ENCODE data around the gene TNNI3K. TPM values are rescaled to one million over a fixed set of nuclear protein-coding genes. Genes with fewer than 3 reads are reported as not detected.

Gene TNNI3K
- total RNA-seq, 6 donors from 2014 or later: 0.72 to 2.8 (median 2.1) TPM; not detected in 1

DNA sequence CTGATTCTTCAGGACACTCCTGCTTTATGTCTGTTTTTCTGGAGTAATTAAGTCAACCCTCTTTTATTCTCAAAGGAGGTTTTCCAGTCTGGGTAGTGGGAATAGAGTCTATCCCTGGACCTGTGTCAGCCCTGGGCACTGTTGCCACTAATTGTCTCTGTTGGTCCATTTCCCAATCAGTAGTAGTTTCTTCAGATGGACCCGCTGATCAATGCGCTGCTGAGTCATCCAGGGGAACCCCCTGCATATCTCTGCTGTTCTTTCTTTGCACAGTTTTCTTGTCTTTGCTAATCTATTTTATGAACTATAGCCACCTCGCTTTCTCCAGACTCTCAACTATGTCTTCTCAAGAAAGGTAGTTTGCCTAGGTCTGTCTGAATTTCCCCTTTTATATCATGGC, 82.5 kb downstream of the TNNI3K start:
- H3K4me1 ChIP-seq: no peaks in the 10 kb centered on the region
- no peak for DNase-seq
- no peak for ATAC-seq (ENCODE audit: low FRiP score in 2 of 2)
- TF ChIP-seq POLR2A (IDR thresholded peaks at IDR 0.05) (no peak), EP300 (IDR thresholded peaks at IDR 0.05) (no peak), POLR2AphosphoS5 (IDR thresholded peaks at IDR 0.05) (no peak)
- TF ChIP-seq, protein P1, sequence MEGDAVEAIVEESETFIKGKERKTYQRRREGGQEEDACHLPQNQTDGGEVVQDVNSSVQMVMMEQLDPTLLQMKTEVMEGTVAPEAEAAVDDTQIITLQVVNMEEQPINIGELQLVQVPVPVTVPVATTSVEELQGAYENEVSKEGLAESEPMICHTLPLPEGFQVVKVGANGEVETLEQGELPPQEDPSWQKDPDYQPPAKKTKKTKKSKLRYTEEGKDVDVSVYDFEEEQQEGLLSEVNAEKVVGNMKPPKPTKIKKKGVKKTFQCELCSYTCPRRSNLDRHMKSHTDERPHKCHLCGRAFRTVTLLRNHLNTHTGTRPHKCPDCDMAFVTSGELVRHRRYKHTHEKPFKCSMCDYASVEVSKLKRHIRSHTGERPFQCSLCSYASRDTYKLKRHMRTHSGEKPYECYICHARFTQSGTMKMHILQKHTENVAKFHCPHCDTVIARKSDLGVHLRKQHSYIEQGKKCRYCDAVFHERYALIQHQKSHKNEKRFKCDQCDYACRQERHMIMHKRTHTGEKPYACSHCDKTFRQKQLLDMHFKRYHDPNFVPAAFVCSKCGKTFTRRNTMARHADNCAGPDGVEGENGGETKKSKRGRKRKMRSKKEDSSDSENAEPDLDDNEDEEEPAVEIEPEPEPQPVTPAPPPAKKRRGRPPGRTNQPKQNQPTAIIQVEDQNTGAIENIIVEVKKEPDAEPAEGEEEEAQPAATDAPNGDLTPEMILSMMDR (IDR thresholded peaks at IDR 0.05): no peak
- no peak overlapping the region for H3K27ac ChIP-seq
- no peaks in the 10 kb centered on the region for H3K27me3 ChIP-seq
- no peak overlapping the region for H3K4me3 ChIP-seq
- H3K36me3 ChIP-seq: no peaks in the 10 kb centered on the region
- no peaks in the 10 kb centered on the region for H3K9me3 ChIP-seq
- WGBS, 2 donors: 87% methylated on average over 3 of the region's 3 CpGs

DNA sequence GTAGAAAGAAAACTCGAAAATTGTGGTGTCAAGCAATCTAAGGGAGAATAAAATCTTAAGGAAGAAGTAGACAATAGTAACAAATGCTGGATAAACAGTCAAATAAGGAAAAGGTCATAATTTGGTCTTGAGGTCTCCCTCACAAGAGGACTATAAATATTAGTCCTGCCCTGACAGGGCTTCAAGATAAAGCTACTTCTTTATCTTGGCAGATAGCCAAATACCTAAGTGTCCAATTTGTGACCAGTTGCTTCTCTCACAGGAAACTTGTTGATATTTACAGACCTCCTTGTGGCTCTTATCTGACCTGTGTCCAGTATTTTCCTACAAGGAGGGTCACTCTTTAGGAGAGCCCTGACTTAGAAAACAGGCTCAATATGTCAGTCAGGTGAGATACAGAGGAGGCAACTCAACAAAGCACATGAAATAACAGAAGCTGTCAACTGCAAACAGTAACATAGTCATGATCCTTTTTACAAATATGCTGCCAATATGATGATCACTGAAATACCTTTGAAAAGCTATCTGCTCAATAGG, 88.8 kb downstream of the TNNI3K start:
- ATAC-seq (ENCODE audit: low FRiP score in 2 of 2) (no peak), DNase-seq (no peak)
- Histone ChIP-seq H3K4me3 (no peak overlapping the region), H3K27ac (no peak overlapping the region), H3K27me3 (no peaks in the 10 kb centered on the region), H3K4me1 (peaks cover 0 to 2% (median 0%) of the 10 kb centered on the region in 4 donors), H3K36me3 (no peaks in the 10 kb centered on the region), H3K9me3 (no peaks in the 10 kb centered on the region)
- TF ChIP-seq EP300 (IDR thresholded peaks at IDR 0.05): no peak
- TF ChIP-seq POLR2A (IDR thresholded peaks at IDR 0.05): no peak
- TF ChIP-seq, protein P1 (IDR thresholded peaks at IDR 0.05): no peak
- TF ChIP-seq POLR2AphosphoS5 (IDR thresholded peaks at IDR 0.05): no peak
- 40 to 44% methylated on average over 1 of the region's 1 CpG for WGBS, 2 donors

DNA sequence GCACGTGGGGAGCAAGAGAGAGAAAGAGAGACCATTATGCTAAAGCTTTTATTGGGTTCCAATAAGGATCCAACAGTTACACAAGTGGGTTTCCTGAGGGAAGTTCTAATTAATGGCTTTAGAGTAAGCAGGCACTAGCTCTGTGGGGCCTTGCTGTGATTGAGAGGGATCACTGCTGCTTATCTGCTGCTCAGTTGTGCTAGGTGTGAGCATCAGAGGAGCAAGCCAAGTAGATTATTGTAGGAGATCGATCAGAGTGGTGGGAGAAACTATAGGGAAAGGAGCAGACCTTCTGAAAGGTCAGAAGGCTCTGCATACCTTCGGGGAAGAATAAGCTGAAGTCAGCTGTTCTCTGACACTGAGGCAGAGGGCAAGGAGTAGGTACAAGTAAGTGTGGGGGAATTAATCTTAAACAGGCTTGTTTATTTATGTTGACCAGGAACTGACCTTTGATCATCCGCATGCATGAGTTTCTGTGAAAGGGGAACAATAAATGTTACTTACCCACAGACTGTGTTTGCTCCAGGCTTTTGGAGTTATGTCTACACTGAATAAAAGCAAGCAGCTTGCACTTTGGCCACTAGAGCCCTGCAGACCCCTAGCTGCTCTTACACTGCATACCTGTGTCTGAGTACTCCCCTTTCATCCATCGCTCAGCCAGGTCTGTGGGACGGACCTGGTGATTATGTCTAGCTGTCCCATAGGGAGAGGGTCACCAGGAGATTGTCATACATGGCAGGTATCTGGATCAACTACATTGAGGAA, 89.7 kb downstream of the TNNI3K start:
- no peaks in the 10 kb centered on the region for H3K36me3 ChIP-seq
- no peaks in the 10 kb centered on the region for H3K27me3 ChIP-seq
- H3K27ac ChIP-seq: no peak overlapping the region
- no peak overlapping the region for H3K4me3 ChIP-seq
- WGBS, 2 donors: 63 to 81% methylated on average over 6 of the region's 6 CpGs
- H3K9me3 ChIP-seq: no peaks in the 10 kb centered on the region
- TF ChIP-seq POLR2AphosphoS5 (IDR thresholded peaks at IDR 0.05) (no peak), POLR2A (IDR thresholded peaks at IDR 0.05) (no peak), EP300 (IDR thresholded peaks at IDR 0.05) (no peak)
- TF ChIP-seq, protein P1 (IDR thresholded peaks at IDR 0.05): no peak
- H3K4me1 ChIP-seq: peaks cover 0 to 2% (median 0%) of the 10 kb centered on the region in 4 donors
- DNase-seq (no peak), ATAC-seq (ENCODE audit: low FRiP score in 2 of 2) (no peak)

DNA sequence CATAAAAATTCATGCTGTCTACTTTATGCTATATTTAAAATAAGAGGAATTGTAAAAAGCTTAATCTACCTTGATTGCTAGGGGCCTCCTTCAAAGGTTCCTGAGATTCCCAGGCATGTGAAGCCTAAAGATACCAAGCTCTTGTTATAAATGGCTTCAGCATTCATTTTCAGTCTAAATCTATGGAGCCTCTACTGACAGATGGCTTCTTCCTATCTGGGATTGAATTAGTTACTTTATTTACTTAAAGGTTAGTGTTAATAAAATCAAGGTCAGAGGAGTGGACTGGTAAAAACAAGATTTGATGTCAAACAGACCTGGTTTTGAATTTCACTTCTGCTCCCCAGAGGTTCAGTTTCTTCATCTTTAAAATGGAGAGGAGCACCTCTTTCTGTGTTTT, 93.7 kb downstream of the TNNI3K start:
- H3K27me3 ChIP-seq: no peaks in the 10 kb centered on the region
- H3K27ac ChIP-seq: no peak overlapping the region
- TF ChIP-seq EP300 (IDR thresholded peaks at IDR 0.05) (no peak), POLR2AphosphoS5 (IDR thresholded peaks at IDR 0.05) (no peak)
- no peak for DNase-seq
- no peak overlapping the region for H3K4me3 ChIP-seq
- no peak for ATAC-seq (ENCODE audit: low FRiP score in 2 of 2)
- no peaks in the 10 kb centered on the region for H3K36me3 ChIP-seq
- peaks cover 0 to 2% (median 0%) of the 10 kb centered on the region in 4 donors for H3K4me1 ChIP-seq
- no peaks in the 10 kb centered on the region for H3K9me3 ChIP-seq

DNA sequence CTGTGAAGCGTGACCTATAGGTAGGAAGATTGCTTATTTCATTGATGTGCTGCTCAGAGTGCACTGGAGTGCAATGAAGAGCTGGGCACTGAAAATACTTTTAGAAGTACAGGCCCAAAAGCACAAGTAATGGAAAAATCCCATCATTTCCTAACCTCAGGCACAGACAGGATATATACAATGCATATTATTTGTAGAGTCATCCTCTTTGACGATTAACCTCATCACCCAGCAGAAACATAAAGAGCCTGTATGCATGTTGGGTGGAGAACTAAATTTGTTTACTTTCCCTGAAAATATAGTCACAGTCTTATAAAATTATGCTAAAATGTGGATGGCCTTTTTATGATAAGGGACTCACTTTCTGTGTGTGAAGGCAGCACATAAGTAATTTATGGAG, 98.1 kb downstream of the TNNI3K start:
- ATAC-seq (ENCODE audit: low FRiP score in 2 of 2): no peak
- DNase-seq: no peak
- no peak for TF ChIP-seq POLR2AphosphoS5 (IDR thresholded peaks at IDR 0.05)
- no peak for TF ChIP-seq EP300 (IDR thresholded peaks at IDR 0.05)
- TF ChIP-seq, protein P1 (IDR thresholded peaks at IDR 0.05): no peak
- TF ChIP-seq POLR2A (IDR thresholded peaks at IDR 0.05): no peak
- no peaks in the 10 kb centered on the region for H3K36me3 ChIP-seq
- H3K9me3 ChIP-seq: no peaks in the 10 kb centered on the region
- 80 to 85% methylated on average over 2 of the region's 2 CpGs for WGBS, 2 donors
- no peaks in the 10 kb centered on the region for H3K27me3 ChIP-seq
- no peaks in the 10 kb centered on the region for H3K4me1 ChIP-seq
- H3K27ac ChIP-seq: no peak overlapping the region
- H3K4me3 ChIP-seq: no peak overlapping the region
